Dermis blood vessel endothelial cell (primary cell): ENCODE data around the gene GRK5. TPM values are rescaled to one million over a fixed set of nuclear protein-coding genes. Genes with fewer than 3 reads are reported as not detected.

Experiments
- DNase-seq: peaks from one replicate; pipeline ENCODE4 v3.0.0; 2010
- total RNA-seq: library from RNA; depleted of rRNA; stranded (reverse); fragments of >200 nt; gene quantifications from 2 replicates; pipeline ENCODE4 v1.2.3, GENCODE V29; 2014

Gene GRK5
- total RNA-seq, 1 donor from 2014 or later, result 57.9 TPM

DNA sequence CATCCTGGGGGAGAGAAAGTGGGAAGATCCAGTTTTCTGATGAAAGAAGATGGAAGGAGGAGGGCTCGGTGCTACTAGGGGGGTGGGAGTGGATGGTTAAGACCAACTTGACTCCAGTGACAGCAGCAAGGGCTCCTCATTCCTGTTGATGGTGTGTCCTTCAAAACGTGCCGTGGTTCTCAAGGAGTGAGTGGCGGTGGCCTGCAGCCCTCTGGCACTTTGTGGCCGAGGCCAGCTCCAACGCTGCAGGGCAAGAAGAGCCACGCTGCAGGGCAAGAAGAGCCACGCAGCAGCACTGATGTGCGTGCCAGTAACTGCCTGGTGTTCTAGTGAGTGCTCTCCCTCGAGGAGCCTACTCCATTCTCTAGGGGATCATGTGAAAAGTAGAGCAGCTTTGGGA is 72.1 kb downstream of the GRK5 start:
- DNase-seq, result no peak

DNA sequence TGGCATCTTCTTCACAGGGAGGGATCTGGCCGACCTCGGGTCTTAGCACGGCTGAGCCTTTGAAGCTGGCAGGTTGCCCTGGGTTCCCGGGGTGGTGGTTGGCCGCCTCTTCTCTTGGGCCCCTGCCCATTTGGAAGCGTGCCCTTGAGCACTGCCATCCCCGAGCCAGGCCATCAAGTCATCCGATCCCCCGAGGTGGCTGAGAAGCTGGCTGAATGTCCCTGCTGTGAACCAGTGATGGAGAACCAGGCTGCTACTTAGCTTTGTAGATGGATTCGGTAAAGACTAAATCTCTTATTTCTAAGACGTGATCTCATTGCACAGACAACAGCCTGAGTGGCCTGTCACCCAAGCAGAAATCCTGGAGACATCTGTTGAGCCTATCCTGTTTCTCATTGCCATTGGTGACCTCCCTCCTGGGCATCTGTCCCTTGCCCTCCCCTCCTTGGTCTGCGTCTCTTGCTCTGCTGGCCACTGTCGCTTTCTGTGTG is 74.3 kb downstream of the GRK5 start:
- DNase-seq, result no peak

DNA sequence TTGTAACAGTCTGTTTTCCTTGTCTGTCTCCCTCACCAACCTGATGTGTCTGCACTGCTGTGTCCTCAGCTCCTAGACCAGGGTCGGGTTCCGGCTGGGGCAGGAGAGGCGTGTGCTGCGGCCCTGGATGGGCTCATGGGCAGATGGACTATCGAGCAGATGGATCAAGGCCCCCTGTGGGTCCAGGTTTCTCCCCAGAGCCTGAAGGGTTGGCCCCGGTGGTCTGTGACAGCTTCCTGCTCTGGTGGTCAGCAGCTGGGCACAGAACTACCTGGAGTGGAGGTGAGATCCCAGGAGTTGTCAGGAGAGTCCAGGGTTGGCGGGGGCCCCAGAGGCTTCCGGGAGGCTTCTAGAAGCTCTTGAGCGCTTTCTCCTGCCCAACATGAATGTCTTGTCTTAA is 75.1 kb downstream of the GRK5 start:
- no peak for DNase-seq

DNA sequence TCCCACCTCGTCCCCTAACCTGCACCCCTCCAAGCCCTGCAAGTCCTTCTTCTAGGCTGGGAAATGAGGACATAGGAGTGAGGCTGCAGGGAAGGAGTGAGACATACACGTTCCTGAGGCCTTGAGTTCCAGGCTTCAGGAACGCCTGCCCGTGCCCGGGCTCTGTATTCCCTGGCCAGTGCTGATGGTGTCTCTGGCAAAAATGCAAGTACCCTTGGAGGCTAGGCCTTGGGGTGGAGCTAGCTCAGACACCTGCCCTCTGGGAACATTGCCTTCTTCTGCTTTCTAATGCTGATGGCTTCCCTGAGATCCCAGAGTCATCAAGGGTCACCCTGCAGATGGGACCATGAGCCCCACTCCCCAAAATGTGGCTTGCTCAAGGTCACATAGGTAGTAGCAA is 76.0 kb downstream of the GRK5 start:
- DNase-seq, result no peak

DNA sequence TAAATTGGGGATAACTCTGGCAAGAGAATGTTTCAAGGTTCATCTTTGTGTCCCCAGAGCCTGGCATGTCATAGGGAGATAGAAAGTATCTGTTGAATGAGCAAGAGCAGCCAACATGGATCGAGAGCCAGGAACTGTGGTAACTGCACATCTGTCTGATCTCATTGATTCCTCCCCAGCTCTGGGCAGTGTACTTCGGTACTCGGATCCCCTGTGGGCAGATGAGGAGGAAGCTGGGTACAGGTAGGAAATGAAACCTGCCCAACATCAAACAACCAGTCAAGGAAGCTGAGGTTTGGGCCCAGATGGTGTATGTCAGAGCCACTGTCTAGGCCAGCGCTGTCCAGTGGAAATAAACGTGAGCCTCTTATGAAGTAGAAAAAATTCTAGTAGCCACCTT is 76.4 kb downstream of the GRK5 start:
- no peak for DNase-seq

DNA sequence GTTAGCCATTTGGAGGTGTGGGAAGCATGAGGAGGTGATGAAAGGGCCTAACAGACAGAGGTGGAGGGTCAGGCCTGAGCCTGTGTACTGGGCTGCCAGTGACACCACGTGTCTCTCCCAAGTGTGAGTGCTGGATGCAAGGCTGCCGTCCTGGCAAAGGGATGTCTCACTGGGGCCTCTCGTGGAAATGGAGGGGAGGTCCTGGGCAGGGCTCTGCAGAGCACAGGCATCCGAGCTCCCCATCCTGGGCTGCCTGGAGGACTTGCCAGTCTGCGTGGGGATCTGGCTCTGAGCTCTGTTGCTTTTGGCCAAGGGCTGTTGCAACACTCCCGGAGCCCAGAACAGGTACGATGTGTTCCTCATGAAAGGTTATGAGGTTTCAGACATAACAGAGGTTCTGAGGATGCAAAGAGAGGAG is 77.3 kb downstream of the GRK5 start:
- DNase-seq, result no peak

DNA sequence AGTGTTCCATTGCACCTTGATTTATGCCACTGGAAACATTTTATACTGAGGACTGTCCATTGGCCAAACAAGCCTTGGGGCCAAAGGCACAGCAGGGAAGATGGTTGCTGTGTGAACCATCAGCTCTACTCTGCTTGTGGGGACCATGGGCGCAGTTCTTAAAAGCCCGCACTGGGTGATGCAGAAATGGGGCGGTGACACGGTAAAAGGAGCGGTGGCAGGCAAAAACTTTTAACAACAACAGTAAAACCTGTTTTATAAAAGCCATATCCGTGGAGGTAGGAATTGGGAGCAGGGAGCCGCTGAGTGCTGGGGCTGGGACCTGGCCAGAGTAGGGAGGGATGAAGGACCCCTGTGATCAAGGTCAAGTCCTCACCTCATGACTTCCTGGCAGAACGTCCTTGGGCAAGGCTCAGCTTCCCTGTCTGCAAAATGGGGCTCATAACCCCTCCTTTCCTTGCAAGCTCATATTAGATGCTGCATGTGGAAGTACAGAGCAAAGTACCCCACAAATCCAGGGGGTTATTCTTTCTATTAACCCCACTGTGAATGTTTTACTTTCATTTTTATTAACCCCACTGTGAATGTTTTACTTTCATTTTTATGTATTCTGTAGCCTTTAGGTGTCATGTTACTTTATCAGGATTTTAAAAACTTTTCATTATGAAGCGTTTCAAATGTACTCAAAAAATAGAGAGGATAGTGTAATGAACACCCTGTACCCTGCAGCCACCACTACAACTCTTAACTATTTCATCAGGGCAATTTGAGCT is 78.3 kb downstream of the GRK5 start:
- DNase-seq, result no peak

DNA sequence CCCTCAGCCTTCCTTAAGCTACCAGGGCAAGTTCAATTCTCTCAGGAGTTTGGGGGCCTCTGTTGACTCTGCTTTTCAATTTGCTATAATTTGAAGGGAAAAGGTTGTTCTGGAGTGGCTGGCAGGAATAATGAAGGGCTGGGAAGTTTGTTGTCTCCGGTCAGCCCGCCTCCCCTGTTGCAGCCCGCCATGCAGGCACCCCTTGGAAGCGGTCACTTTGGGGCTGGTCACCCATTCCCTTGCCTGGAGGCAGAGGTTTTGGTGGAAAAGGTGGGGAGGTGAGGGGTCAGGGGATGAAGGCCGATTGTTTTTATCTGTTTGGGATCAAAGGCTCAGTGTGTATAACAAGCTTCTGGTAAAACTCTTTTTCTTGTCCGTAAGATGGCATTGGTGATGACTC is 79.1 kb downstream of the GRK5 start:
- DNase-seq, result no peak

DNA sequence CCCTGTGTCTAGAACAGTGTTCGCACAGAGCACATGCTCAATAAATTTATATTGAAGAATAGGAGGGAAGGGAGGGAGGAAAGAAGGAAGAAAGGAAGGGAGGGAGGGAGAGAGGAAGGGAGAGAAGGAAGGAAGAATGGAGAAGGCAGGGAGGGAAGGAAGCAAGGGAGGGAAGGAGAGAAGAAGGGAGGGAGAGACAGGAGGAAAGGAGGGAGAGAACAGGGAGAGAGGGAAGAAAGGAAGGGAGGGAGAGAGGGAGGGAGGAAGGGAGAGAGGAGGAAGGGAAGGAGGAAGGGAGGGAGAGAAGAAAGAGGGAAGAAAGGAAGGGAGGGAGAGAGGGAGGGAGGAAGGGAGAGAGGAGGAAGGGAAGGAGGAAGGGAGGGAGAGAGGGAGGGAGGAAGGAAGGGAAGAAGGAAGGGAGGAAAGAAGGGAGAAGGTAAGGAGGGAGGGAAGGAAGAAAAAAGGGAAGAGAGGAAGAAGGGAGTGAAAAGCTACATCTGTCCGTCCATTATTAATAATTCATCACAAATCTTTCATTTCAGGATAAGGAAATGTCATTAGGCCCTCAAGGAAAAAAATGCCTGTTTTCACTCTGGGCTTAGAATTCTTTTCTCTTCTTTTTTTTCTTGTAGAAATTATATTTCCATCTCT is 79.7 kb downstream of the GRK5 start:
- DNase-seq, result no peak

DNA sequence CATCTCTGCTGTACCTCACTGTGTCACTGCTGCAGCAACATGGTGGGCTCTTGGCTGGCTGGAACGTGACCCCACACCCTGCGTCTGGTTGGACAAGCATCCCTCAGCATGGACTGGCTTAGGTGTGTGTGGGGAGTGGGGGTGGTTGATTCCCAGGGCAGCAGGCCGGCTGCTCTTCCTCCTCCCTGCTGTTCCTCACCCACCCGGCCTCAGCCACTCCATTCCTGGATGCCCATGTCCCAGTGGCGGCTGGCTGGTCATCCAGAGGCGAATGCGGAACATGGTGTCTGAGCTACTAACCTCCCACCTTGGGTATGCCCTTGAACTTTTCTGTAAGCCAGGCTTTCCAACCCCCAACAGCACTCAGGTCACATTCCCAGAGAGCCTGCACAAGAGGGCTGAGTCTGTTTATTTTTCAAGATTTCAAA is 81.2 kb downstream of the GRK5 start:
- no peak for DNase-seq

DNA sequence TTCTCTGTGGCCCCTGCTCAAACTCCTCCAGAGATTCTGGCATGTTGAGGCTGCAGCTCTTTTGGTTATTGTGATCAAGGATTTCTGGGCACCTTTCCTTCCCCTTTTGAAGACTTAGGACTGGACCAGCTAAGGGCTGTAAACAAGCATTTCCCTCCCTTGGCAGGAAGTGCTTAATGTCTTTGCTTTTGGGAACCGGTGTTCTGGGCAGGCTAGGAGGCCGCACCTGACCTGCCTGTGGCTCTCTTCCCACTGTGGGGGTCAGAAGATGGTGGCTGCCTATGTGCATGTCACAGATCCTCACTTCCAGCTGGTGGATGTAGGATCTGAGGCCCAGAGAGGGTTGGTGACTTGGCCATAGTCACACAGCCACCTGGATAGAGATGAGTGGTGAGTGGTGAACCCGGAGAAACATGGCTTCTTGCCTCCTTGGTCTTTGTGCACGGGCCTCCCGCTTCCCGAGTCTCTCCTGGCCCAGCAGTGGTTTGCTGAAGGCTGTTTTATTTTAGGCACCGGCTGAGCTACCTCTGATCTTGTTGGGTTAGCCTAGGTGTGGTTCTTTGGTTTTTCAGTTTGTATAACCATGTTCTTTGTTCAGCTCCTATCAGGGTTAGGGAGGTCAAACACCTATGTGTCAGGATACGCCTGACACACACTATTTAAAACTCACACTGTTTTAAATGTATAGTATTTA is 82.0 kb downstream of the GRK5 start:
- DNase-seq, result peak; percentile 32

DNA sequence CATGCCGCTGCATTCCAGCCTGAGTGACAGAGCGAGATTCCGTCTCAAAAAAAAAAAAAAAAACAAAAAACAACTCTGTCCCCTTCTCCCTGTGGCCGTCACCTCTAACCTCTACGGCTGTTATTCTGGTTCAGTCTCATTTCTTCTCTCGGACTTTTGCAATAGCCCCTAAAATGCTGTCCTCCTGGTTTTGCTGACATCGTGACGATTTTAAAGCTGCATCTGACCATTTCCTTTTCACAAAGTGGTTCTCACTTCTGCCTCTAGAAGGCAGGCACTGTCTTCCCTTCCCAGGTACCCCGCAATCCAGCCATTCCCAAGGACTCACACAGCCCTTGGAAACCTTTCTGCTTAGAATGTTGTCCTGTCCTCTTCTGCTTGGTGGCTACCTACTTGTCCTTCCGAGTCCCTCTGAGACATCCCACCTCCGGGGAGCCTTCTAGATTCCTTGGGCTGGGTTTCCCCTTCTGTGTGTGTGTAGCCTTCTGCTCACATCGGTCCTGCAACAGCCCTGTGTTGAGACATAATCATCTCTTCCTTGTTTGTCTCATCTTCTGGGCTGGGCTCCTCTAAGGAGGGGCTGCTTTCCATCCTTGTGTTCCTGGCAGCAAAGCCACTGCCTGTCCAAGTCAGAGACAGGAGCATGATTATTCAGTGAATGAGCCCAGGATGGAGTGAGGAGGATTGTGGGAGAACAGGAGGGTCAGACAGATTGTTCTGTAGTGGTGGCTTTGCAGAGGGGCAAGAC is 83.1 kb downstream of the GRK5 start:
- no peak for DNase-seq

DNA sequence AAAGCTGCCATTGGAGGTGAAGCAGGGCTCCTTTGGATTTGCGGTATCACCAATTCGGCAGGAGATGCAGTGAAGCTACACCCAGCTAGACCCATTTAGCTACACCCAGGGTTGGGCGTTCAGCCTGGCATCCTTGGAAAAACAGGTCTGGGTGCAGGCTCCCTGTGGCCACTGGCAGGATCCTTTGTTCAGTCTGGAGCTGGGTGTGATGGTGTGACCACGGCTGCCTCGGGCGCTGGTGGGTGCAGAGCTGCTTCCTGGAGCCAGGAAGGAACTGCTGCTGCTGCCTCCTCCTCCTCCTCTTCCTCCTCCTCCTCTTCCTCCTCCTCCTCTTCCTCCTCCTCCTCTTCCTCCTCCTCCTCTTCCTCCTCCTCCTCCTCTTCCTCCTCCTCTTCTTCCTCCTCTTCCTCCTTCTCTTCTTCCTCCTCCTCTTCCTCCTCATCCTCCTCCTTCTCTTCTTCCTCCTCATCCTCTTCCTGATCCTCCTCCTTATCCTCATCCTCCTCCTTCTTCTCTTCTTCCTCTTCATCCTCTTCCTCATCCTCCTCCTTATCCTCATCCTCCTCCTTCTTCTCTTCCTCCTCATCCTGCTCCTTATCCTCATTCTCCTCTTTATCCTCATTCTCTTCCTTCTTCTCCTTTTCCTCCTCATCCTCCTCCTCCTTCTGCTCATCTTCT is 84.0 kb downstream of the GRK5 start:
- no peak for DNase-seq

DNA sequence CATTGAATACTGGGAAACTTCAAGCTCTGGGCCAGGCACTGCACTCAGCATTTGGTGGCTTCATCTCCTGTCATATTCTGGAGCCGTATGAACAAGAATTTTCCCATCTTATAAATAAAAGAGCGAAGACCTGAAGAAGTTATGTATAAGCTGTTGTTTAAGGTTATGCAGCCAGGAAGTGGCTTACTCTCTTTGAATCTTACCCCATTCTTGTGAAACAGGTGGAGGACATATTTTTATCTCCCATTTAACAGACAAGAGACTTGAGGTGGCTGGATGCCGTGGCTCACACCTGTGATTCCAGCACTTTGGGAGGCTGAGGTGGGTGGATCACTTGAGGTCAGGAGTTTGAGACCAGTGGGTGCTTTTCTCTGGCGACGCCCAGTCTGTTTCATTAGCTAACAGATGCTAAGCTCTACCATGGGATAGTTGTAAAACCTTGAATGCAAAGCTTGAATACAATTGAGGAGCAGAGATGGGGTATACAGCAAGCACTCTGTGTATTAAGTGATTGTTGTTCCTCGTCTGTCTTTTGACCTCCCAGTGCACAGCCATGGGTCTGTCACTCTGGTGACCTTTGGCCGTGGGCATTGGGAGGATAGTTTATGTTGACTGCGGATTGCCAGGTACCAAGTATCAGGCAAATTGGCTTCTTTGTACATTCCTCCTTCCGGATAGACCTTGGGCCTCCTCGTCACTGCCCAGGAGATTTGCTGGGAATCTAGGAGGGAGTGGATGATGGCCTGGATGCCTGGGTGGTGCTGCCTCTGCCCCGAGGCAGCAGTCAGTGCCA is 85.8 kb downstream of the GRK5 start:
- no peak for DNase-seq

DNA sequence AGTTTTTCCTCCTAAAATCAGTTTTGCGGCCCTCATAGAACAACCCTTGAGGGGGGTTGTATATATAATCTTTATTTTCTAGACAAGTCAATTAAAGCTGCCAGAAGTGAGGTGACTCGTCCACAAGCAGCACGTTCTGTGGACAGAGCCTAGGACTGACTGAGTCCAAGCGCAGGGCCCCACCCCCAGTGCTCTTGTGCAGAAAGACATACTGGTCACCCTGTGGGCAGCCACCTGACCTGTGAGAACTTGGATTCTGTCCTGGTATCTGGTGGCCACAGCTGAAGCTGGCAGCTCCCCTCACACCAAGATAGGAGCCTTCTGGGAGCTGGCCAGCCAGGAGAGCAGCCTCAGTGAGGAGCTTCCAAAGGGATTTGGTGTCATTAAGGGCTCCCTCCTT is 89.3 kb downstream of the GRK5 start:
- no peak for DNase-seq

DNA sequence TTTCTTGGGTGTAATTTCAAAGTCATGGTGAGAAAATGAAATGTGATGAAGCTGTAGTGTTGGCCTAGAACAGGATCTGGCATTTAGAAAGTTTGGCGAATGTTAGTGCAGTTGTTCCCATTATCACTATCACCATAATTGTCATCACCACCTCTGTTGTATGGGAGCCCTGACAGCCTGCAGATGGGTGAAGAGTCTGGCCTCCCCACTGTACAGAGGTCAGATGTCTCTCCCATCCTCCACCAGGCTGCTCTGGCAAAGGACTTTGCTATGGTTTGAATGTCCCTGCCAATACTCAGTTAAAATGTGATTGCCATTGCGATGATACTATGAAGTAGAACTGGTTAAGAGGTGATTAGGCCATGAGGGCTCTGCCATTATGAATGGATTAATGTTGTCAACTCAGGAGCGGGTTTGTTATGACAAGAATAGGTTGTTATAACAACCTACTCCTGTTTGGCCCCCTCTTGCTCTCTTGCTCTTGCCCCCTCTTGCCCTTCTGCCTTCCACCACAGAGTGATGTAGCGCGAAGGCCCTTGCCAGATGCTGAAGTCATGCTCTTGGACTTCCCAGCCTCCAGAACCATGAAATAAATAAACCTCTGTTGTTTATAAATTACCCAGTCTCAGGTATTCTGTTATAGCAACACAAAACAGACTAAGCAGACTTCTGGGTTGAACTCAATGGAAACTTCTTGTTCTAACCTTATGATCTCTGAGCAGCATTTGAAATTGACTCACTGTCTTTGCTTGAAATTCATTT is 90.0 kb downstream of the GRK5 start:
- DNase-seq, result no peak

DNA sequence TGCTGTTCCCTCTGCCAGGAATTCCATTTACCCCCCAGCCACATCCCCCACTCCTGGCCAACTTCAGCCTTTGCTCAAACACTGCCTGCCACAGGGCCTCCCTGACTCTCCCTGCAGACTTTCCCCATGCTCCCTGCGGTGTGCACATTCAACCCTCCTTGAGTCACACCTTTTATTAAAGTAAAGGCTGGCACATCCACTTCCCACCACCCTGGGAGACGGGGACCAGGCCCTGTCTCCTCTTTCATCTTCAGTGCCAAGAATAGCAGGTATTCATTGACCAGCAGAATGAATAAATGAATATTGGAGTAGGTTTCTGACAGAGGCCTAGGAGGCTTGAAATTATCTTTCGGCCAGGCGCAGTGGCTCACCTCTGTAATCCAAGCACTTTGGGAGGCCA is 91.4 kb downstream of the GRK5 start:
- DNase-seq, result no peak

DNA sequence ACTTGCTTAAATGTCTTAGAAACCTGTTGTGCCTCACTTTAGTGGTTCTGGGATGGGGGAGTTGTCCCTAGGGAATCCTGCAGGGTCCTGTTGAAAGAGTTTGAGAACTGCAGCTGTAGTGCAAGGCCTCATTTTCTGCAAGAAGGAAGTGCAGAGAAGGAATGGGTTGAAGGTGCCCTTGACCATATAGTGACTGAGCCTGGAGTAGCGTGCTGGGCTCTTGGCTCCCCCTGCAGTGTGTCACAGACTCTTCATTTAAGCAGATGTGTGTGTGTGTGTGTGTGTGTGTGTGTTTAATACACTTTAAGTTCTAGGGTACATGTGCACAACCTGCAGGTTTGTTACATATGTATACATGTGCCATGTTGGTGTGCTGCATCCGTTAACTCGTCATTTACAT is 92.2 kb downstream of the GRK5 start:
- DNase-seq, result peak; percentile 30

DNA sequence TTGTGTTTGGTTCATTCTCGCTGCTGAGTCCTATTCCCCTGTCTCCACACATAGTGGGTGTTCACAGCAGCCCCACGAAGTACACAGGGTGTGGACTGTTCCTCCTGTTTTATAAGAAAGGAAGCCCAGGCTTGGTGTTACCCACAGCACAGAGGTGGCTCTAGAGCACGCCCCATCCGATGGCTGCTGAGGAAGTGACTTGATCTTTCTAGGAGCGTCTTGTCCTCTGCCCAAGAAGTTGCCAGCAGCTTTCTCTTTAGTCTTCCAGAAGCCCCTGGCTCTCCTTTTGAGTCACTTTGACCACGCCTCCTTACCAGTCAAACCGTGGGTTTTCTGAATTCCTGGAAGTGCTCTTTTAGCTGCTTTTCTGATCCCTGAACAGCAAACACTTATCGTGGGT is 94.0 kb downstream of the GRK5 start:
- peak; percentile 54 for DNase-seq

DNA sequence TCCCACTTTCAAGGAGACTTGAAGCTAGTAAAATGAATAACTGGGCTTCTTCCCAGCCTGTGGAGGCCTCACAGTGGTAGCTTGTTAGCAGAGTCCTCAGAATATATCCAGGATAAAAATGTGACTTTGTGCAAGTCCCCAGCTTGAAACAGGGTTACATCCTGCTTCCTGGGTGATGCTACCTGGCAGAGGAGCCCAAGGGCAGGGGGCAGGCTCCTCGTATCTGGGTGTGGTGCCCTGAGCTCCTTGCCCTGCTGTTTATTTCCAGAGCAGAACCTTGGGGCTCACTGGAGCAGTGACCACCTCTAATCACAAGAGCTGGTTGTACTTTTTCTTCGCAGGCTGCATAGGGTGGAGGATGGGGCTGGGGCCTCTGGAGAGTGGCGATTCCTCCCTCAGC is 94.8 kb downstream of the GRK5 start:
- no peak for DNase-seq
